ENCODE data around the gene YBEY.
"Not testable (repeated sequence)": the region's sequence is repeated elsewhere in the genome, so short reads cannot be mapped to it uniquely, and the experiment has no call there.

YBEY gene

GRCh38 chr21:46295177-46295770 is 9.1 kb downstream of the YBEY start:
- intact Hi-C loops (cut with DNase I): no loop called here
- DNase-seq: peak in 8 of 42 donors; percentile 8 to 62 (median 18)

GRCh38 chr21:46295996-46296752 is 10.0 kb downstream of the YBEY start:
- intact Hi-C loops (cut with DNase I): no loop called here

GRCh38 chr21:46297338-46298271 is 11.5 kb downstream of the YBEY start:
- DNase-seq: peak in 14 of 42 donors; percentile 8 to 43 (median 18)

More at GRCh38 chr21:46295996-46296752, 10.0 kb downstream of the YBEY start:
- DNase-seq: peak in 31 of 42 donors; percentile 20 to 66 (median 42)

GRCh38 chr21:46299167-46299566 is 13.0 kb downstream of the YBEY start:
- intact Hi-C loops (cut with DNase I): no loop called here
- DNase-seq: no peak

More at GRCh38 chr21:46297338-46298271, 11.5 kb downstream of the YBEY start:
- intact Hi-C loops (cut with DNase I): no loop called here

- intact Hi-C loops (cut with DNase I): no loop called here
- DNase-seq: no peak
Measured at GRCh38 chr21:46301759-46302158, 15.6 kb downstream of the YBEY start.

- DNase-seq: no peak
- intact Hi-C loops (cut with DNase I): no loop called here
Measured at GRCh38 chr21:46304437-46304836, 18.3 kb downstream of the YBEY start.

GRCh38 chr21:46304955-46305354 is 18.8 kb downstream of the YBEY start:
- peak in 36 of 42 donors; percentile 19 to 77 (median 53) for DNase-seq
- intact Hi-C loops (cut with DNase I): no loop called here

GRCh38 chr21:46307625-46308024 is 21.5 kb downstream of the YBEY start:
- DNase-seq: no peak
- intact Hi-C loops (cut with DNase I): no loop called here

GRCh38 chr21:46308431-46308830 is 22.3 kb downstream of the YBEY start:
- intact Hi-C loops (cut with DNase I): no loop called here

GRCh38 chr21:46310260-46310659 is 24.1 kb downstream of the YBEY start:
- DNase-seq; intact Hi-C loops (cut with DNase I): not testable (repeated sequence)

More at GRCh38 chr21:46308431-46308830, 22.3 kb downstream of the YBEY start:
- no peak for DNase-seq

GRCh38 chr21:46311568-46311967 is 25.4 kb downstream of the YBEY start:
- intact Hi-C loops (cut with DNase I): no loop called here
- DNase-seq: no peak

- intact Hi-C loops (cut with DNase I): no loop called here
- DNase-seq: no peak
Measured at GRCh38 chr21:46312949-46313348, 26.8 kb downstream of the YBEY start.

- intact Hi-C loops (cut with DNase I): no loop called here
- no peak for DNase-seq
Measured at GRCh38 chr21:46314441-46315020, 28.4 kb downstream of the YBEY start.

GRCh38 chr21:46316708-46317324 is 30.7 kb downstream of the YBEY start:
- intact Hi-C loops (cut with DNase I): no loop called here
- DNase-seq: no peak

GRCh38 chr21:46317710-46318463 is 31.7 kb downstream of the YBEY start:
- no peak for DNase-seq
- intact Hi-C loops (cut with DNase I): no loop called here

- intact Hi-C loops (cut with DNase I): no loop called here
- DNase-seq: no peak
Measured at GRCh38 chr21:46318464-46318845, 32.3 kb downstream of the YBEY start.

GRCh38 chr21:46319186-46319585 is 33.0 kb downstream of the YBEY start:
- no peak for DNase-seq
- intact Hi-C loops (cut with DNase I): no loop called here

- intact Hi-C loops (cut with DNase I): loop anchor here (5.0 kb wide), 1 partner anchor 33 kb away; the partner anchor contains the start of genes MCM3AP and YBEY
- DNase-seq: no peak
Measured at GRCh38 chr21:46320331-46320801, 34.2 kb downstream of the YBEY start.

Measured in head of caudate nucleus (tissue), 42 donors.